Measurements from ENCODE around the gene FAM200C.
A peak's percentile ranks its signal among the peaks of the same experiment; 100 is the strongest.

GRCh38 chr5:160438316-160439204 is 38.7 kb upstream of the FAM200C start:
- TF ChIP-seq CTCF (conservative IDR thresholded peaks at IDR 0.05) = peak; percentile 71
- TF ChIP-seq EZH2 (IDR thresholded peaks at IDR 0.05; ENCODE audit: low read depth) = no peak

Data from PC-9 (cell line).